Measurements from ENCODE around the gene ARL15. TPM values are rescaled to one million over a fixed set of nuclear protein-coding genes. Genes with fewer than 3 reads are reported as not detected.

Gene ARL15
- total RNA-seq, 1 experiment from 2014 or later: 13.0 TPM

DNA sequence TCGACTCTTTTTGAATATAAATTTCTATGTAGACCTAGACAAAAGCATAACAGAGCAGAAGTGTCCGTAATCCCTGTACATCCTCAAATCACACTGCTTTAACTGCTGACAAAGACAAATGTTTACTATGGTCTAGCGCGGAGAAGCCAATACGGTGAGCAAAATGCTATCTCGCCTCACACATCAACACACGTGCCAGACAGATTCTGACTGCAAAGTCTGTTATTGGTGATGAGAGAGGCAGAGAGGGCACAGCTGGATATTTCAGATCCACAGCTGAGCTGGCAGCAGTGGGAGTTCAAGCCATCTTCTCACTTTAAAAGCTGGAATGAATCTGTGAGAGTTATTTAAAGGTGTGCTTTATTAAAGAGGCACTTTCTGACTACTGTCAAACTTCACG, 124.3 kb downstream of the ARL15 start:
- TF ChIP-seq, protein P1, sequence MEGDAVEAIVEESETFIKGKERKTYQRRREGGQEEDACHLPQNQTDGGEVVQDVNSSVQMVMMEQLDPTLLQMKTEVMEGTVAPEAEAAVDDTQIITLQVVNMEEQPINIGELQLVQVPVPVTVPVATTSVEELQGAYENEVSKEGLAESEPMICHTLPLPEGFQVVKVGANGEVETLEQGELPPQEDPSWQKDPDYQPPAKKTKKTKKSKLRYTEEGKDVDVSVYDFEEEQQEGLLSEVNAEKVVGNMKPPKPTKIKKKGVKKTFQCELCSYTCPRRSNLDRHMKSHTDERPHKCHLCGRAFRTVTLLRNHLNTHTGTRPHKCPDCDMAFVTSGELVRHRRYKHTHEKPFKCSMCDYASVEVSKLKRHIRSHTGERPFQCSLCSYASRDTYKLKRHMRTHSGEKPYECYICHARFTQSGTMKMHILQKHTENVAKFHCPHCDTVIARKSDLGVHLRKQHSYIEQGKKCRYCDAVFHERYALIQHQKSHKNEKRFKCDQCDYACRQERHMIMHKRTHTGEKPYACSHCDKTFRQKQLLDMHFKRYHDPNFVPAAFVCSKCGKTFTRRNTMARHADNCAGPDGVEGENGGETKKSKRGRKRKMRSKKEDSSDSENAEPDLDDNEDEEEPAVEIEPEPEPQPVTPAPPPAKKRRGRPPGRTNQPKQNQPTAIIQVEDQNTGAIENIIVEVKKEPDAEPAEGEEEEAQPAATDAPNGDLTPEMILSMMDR (conservative IDR thresholded peaks at IDR 0.05): no peak
- no peaks in the 10 kb centered on the region for H3K79me2 ChIP-seq (ENCODE audit: insufficient read depth, low read length)
- no peak overlapping the region for H2AFZ ChIP-seq (ENCODE audit: low read length)
- no peaks in the 10 kb centered on the region for H3K23me2 ChIP-seq (ENCODE audit: insufficient read length, low read depth, low read length, poor library complexity, severe bottlenecking)
- no peak overlapping the region for H2BK12ac ChIP-seq (ENCODE audit: insufficient read length, low read depth, low read length)
- H4K20me1 ChIP-seq (ENCODE audit: control insufficient read depth, insufficient read depth, insufficient read length): no peaks in the 10 kb centered on the region
- H3K9me3 Mint-ChIP-seq: peaks cover 0 to 4% of the 10 kb centered on the region in 2 experiments; a peak in 3 of 5 replicates
- no peak overlapping the region for H3K9ac ChIP-seq (ENCODE audit: extremely low read depth, insufficient read length, low read length)
- H2BK20ac ChIP-seq (ENCODE audit: low read depth, low read length, poor library complexity, severe bottlenecking): no peak overlapping the region
- no peak overlapping the region for H2BK120ac ChIP-seq (ENCODE audit: low read depth, low read length, poor library complexity, severe bottlenecking)
- H3K4ac ChIP-seq (ENCODE audit: low read depth, low read length): no peak overlapping the region
- peaks cover 24 to 28% of the 10 kb centered on the region in 2 experiments for H3K4me1 Mint-ChIP-seq
- no peak overlapping the region for H3K27ac ChIP-seq (ENCODE audit: insufficient read length, low read depth, low read length)
- H3K14ac ChIP-seq (ENCODE audit: insufficient read depth, low read length): no peak overlapping the region
- H3K56ac ChIP-seq (ENCODE audit: insufficient read length, low read depth, low read length): no peak overlapping the region
- H2AK5ac ChIP-seq (ENCODE audit: insufficient read length, low read length): no peak overlapping the region
- H3K36me3 Mint-ChIP-seq (ENCODE audit: insufficient read depth in 1 of 3, low read depth in 3 of 3): peaks cover 0 to 4% (median 4%) of the 10 kb centered on the region in 3 experiments; a peak in 3 of 7 replicates
- no peaks in the 10 kb centered on the region for H3K27me3 ChIP-seq (ENCODE audit: insufficient read depth, low read length)
- no peak overlapping the region for H3K27ac Mint-ChIP-seq
- H3K4me2 ChIP-seq (ENCODE audit: insufficient read depth, insufficient read length, low read length): no peak overlapping the region
- H2BK5ac ChIP-seq (ENCODE audit: insufficient read length, low read length): no peak overlapping the region
- no peak overlapping the region for H4K91ac ChIP-seq (ENCODE audit: insufficient read length, low read depth, low read length)
- H4K5ac ChIP-seq (ENCODE audit: insufficient read length, low read depth, low read length): no peak overlapping the region
- no peak overlapping the region for H4K8ac ChIP-seq (replicated peaks; ENCODE audit: insufficient read length, low read depth, low read length)
- no peak overlapping the region for H2BK15ac ChIP-seq (ENCODE audit: low read depth, low read length)
- H3K4me3 Mint-ChIP-seq: no peak overlapping the region
- no peaks in the 10 kb centered on the region for H3K27me3 Mint-ChIP-seq (ENCODE audit: low read depth)
- WGBS (ENCODE audit: extremely low coverage, insufficient read length, low lambda C conversion rate): no CpG with 5 or more reads among the region's 8 CpGs
- DNase-seq: no peak
- no peak overlapping the region for H3K23ac ChIP-seq (ENCODE audit: insufficient read length, low read depth, low read length)
- H3K4me1 ChIP-seq (ENCODE audit: insufficient read depth, low read length): no peaks in the 10 kb centered on the region
- no peaks in the 10 kb centered on the region for H3K79me1 ChIP-seq (ENCODE audit: insufficient read depth, low read depth, low read length, poor library complexity, severe bottlenecking)
- H3K18ac ChIP-seq (ENCODE audit: insufficient read length, low read depth, low read length): no peak overlapping the region
- H3T11ph ChIP-seq (ENCODE audit: low read length): no peak overlapping the region
- H3K9me3 ChIP-seq (ENCODE audit: control insufficient read depth, low read depth, low read length): no peaks in the 10 kb centered on the region
